ENCODE results near the gene MYCN.

The MYCN gene

GRCh38 chr2:15954761-15955160 is 14.4 kb downstream of the MYCN start:
- no peak for DNase-seq (ENCODE audit: low read depth)
- H3K4me3 ChIP-seq (ENCODE audit: control insufficient read depth, low read depth, low read length): no peak overlapping the region
- TF ChIP-seq CTCF (IDR thresholded peaks at IDR 0.05; ENCODE audit: control insufficient read depth, insufficient read depth, low read depth, low read length, missing control alignments): no peak

GRCh38 chr2:15955232-15955988 is 15.1 kb downstream of the MYCN start:
- no peak for TF ChIP-seq CTCF (IDR thresholded peaks at IDR 0.05; ENCODE audit: control insufficient read depth, insufficient read depth, low read depth, low read length, missing control alignments)
- no peak overlapping the region for H3K4me3 ChIP-seq (ENCODE audit: control insufficient read depth, low read depth, low read length)
- no peak for DNase-seq (ENCODE audit: low read depth)

- DNase-seq (ENCODE audit: low read depth): no peak
- no peak overlapping the region for H3K4me3 ChIP-seq (ENCODE audit: control insufficient read depth, low read depth, low read length)
- TF ChIP-seq CTCF (IDR thresholded peaks at IDR 0.05; ENCODE audit: control insufficient read depth, insufficient read depth, low read depth, low read length, missing control alignments): no peak
These were observed 15.9 kb downstream of the MYCN start for GRCh38 chr2:15956230-15956629.

- TF ChIP-seq CTCF (IDR thresholded peaks at IDR 0.05; ENCODE audit: control insufficient read depth, insufficient read depth, low read depth, low read length, missing control alignments): no peak
- no peak for DNase-seq (ENCODE audit: low read depth)
- no peak overlapping the region for H3K4me3 ChIP-seq (ENCODE audit: control insufficient read depth, low read depth, low read length)
These were observed 16.7 kb downstream of the MYCN start for GRCh38 chr2:15956751-15957736.

- no peak for DNase-seq (ENCODE audit: low read depth)
- H3K4me3 ChIP-seq (ENCODE audit: control insufficient read depth, low read depth, low read length): no peak overlapping the region
- TF ChIP-seq CTCF (IDR thresholded peaks at IDR 0.05; ENCODE audit: control insufficient read depth, insufficient read depth, low read depth, low read length, missing control alignments): no peak
These were observed 17.7 kb downstream of the MYCN start for GRCh38 chr2:15957881-15958713.
